ENCODE measurements around the gene NOSIP. TPM values are rescaled to one million over a fixed set of nuclear protein-coding genes. Genes with fewer than 3 reads are reported as not detected.

Gene NOSIP
- total RNA-seq, 1 donor from 2014 or later, result 48.7 TPM

DNA sequence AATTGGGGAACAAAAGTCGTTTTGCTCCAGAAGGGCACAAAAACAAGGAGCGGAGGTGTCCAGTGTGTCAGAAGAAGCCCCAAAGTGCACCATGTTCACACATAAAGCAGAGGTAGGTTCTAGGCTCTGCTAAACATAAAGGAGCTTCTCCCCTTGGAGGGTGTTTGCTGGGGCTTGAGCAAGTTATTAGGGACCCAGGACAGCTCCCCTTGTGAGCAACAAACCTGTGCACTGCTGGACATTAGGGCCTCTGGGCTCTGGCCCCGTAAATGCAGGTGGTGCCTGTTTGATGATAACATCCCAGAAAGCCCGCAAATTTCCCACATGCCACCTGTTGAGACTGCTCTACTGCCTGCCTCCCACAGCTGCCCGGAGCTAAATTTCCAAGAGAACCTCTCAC, 41.7 kb downstream of the NOSIP start:
- TF ChIP-seq, protein P1, sequence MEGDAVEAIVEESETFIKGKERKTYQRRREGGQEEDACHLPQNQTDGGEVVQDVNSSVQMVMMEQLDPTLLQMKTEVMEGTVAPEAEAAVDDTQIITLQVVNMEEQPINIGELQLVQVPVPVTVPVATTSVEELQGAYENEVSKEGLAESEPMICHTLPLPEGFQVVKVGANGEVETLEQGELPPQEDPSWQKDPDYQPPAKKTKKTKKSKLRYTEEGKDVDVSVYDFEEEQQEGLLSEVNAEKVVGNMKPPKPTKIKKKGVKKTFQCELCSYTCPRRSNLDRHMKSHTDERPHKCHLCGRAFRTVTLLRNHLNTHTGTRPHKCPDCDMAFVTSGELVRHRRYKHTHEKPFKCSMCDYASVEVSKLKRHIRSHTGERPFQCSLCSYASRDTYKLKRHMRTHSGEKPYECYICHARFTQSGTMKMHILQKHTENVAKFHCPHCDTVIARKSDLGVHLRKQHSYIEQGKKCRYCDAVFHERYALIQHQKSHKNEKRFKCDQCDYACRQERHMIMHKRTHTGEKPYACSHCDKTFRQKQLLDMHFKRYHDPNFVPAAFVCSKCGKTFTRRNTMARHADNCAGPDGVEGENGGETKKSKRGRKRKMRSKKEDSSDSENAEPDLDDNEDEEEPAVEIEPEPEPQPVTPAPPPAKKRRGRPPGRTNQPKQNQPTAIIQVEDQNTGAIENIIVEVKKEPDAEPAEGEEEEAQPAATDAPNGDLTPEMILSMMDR (IDR thresholded peaks at IDR 0.05), result no peak
- H3K4me3 ChIP-seq, result no peak overlapping the region
- no peaks in the 10 kb centered on the region for H3K27me3 ChIP-seq
- H3K27ac ChIP-seq, result no peak overlapping the region
- peaks cover 27% of the 10 kb centered on the region for H3K36me3 ChIP-seq
- H3K9me3 ChIP-seq, result no peaks in the 10 kb centered on the region
- DNase-seq (no peak), ATAC-seq (no peak)
- H3K4me1 ChIP-seq, result peaks cover 6% of the 10 kb centered on the region
- intact Hi-C loops (cut with DNase I), result no loop called here

DNA sequence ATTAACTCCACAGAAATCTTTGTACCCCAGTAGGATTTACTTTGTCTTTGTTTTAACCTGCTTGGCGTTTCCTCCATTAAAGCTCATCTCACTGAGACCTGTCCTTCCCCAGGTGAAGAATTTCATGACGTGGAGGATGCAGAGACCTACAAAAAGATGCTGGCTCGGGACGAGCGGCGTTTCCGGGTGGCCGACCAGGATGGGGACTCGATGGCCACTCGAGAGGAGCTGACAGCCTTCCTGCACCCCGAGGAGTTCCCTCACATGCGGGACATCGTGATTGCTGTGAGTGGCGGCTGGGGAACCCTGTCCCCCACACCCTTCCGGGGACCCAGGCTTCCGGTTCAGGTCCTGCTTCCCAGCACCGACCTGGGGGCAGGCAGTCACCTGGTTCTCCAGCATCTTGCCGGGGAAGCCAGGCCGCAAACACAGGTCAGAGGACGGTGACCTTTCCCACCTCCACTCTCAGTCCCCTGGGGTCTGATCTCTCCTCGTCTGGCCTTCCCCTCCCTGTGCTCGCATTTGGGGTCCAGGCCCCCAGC, 43.4 kb downstream of the NOSIP start:
- no peak for DNase-seq
- Histone ChIP-seq H3K4me3 (no peak overlapping the region), H3K27ac (no peak overlapping the region), H3K4me1 (peaks cover 13% of the 10 kb centered on the region), H3K27me3 (no peaks in the 10 kb centered on the region), H3K36me3 (peaks cover 27% of the 10 kb centered on the region), H3K9me3 (no peaks in the 10 kb centered on the region)
- intact Hi-C loops (cut with DNase I), result no loop called here
- ATAC-seq, result no peak
- TF ChIP-seq, protein P1 (IDR thresholded peaks at IDR 0.05), result no peak

DNA sequence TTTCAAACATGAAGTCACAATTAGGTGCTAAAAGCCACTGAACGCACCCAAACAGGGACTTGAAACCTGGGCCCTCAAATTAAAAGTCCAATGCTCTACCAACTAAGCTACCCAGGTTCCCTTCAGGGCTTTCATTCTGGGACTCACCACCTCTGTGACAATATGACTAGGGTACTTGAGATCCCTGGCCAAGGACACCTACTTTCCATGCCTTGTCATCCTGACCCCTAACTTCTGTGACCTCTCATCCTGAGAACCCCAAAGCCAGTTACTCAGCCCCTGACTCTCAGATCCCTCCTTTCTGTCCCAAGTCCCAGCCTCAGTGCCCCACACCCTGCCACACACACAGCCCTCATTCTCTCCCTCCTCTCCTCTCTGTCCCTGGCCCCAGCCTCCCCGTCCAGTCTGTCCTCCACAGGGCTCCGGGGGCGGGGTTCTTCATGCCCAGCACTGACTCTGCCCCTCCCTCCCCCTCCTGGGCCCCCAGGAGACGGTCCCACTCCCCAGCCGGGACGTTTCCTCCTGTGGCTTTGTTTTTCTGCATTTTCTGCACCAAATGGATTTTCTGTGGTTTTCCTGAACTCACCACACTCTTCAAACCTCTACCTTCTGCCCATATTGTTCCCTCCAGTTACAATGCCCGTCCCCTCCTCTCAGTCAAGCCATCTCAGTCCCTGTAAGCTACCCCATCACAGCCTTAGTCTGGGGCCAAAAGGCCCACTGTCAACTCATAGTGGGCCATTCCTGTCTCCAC, 45.5 kb downstream of the NOSIP start:
- Histone ChIP-seq H3K36me3 (peaks cover 27% of the 10 kb centered on the region), H3K27ac (no peak overlapping the region), H3K4me1 (peaks cover 13% of the 10 kb centered on the region), H3K9me3 (no peaks in the 10 kb centered on the region), H3K27me3 (no peaks in the 10 kb centered on the region), H3K4me3 (peak overlapping the region; percentile 66)
- TF ChIP-seq, protein P1 (IDR thresholded peaks at IDR 0.05), result no peak
- no peak for ATAC-seq
- DNase-seq, result no peak
- intact Hi-C loops (cut with DNase I), result no loop called here

DNA sequence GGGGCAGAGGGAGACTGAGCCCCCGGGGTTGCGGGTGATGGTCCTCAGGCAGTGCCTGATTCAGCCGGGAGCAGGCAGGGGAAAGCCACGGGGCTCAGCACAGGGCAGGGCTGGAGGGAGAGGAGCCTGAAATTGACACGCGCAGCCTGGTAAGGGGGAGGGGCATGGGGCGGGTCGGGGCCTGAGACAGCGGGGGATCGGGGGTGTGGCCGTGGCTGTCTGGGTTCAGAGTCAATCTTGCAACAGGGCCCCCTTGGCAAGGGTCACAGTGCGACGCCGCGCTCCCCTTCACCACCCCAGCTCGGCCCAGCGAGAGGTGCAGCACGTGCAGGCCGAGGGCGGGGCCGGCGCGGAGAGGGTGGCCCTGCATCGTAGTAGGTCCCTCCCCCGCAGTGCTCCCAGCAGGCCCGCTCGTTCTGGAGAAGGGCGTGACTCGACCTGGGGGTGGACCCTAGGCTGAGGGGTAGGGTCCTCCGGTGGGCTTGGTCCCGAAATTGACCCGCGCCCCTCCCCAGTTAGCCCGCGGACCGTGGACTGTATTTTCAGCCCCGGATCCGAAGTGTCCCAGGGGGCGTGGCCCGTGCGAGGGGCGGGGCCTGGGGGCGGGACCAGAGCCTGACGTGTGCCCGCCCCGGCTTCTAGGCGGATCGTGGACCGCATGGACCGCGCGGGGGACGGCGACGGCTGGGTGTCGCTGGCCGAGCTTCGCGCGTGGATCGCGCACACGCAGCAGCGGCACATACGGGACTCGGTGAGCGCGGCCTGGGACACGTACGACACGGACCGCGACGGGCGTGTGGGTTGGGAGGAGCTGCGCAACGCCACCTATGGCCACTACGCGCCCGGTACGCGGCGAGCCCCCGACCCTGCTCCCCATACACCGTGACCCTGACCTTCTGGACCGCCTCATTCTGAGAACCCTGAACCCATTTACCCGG, 46.5 kb downstream of the NOSIP start:
- Histone ChIP-seq H3K36me3 (peaks cover 22% of the 10 kb centered on the region), H3K9me3 (no peaks in the 10 kb centered on the region), H3K4me1 (peaks cover 13% of the 10 kb centered on the region), H3K27ac (no peak overlapping the region), H3K27me3 (no peaks in the 10 kb centered on the region), H3K4me3 (peak overlapping the region; percentile 66)
- DNase-seq (peak; percentile 90), ATAC-seq (peak; percentile 94)
- TF ChIP-seq, protein P1 (IDR thresholded peaks at IDR 0.05), result peak; percentile 28
- intact Hi-C loops (cut with DNase I), result no loop called here

DNA sequence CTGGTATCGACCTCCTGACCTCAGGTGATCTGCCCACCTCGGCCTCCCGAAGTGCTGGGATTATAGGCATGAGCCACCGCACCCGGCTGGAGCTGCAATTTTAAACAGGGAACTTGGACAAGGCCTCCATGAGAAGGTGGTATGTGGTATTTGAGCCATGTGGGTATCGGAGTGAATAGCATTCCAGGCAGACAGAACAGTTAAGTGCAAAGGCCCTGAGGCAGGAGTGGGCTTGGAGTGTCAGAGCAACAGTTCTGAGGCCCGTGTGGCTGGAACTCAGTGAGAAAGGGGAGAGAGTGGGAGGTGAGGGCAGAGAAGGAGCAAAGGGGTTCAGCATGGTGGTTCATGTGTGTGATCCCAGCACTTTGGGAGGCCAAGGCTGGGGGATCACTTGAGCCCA, 49.6 kb downstream of the NOSIP start:
- intact Hi-C loops (cut with DNase I), result no loop called here
- Histone ChIP-seq H3K4me3 (no peak overlapping the region), H3K27me3 (no peaks in the 10 kb centered on the region), H3K36me3 (peaks cover 16% of the 10 kb centered on the region), H3K4me1 (peaks cover 13% of the 10 kb centered on the region), H3K27ac (no peak overlapping the region), H3K9me3 (no peaks in the 10 kb centered on the region)
- no peak for ATAC-seq
- no peak for DNase-seq
- TF ChIP-seq, protein P1 (IDR thresholded peaks at IDR 0.05), result no peak
